ENCODE measurements around the gene ACSS3.
"Not testable (repeated sequence)": the region's sequence is repeated elsewhere in the genome, so short reads cannot be mapped to it uniquely, and the experiment has no call there.

- not testable (repeated sequence) for TF ChIP-seq CTCF (tag by site-specific recombination; IDR thresholded peaks at IDR 0.05); YY1 (tag by site-specific recombination; IDR thresholded peaks at IDR 0.05); ZNF791 (tag by site-specific recombination; IDR thresholded peaks at IDR 0.05); ZBTB48 (tag by site-specific recombination; IDR thresholded peaks at IDR 0.05); ZSCAN18 (tag by site-specific recombination; IDR thresholded peaks at IDR 0.05); MZF1 (tag by site-specific recombination; IDR thresholded peaks at IDR 0.05; ENCODE audit: borderline replicate concordance); ZNF830 (tag by site-specific recombination; IDR thresholded peaks at IDR 0.05; ENCODE audit: low read depth); REPIN1 (tag by site-specific recombination; IDR thresholded peaks at IDR 0.05; ENCODE audit: low read depth)
- TF ChIP-seq, protein P1, sequence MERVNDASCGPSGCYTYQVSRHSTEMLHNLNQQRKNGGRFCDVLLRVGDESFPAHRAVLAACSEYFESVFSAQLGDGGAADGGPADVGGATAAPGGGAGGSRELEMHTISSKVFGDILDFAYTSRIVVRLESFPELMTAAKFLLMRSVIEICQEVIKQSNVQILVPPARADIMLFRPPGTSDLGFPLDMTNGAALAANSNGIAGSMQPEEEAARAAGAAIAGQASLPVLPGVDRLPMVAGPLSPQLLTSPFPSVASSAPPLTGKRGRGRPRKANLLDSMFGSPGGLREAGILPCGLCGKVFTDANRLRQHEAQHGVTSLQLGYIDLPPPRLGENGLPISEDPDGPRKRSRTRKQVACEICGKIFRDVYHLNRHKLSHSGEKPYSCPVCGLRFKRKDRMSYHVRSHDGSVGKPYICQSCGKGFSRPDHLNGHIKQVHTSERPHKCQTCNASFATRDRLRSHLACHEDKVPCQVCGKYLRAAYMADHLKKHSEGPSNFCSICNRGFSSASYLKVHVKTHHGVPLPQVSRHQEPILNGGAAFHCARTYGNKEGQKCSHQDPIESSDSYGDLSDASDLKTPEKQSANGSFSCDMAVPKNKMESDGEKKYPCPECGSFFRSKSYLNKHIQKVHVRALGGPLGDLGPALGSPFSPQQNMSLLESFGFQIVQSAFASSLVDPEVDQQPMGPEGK (tag by site-specific recombination; IDR thresholded peaks at IDR 0.05): not testable (repeated sequence)
- TF ChIP-seq, protein P2, sequence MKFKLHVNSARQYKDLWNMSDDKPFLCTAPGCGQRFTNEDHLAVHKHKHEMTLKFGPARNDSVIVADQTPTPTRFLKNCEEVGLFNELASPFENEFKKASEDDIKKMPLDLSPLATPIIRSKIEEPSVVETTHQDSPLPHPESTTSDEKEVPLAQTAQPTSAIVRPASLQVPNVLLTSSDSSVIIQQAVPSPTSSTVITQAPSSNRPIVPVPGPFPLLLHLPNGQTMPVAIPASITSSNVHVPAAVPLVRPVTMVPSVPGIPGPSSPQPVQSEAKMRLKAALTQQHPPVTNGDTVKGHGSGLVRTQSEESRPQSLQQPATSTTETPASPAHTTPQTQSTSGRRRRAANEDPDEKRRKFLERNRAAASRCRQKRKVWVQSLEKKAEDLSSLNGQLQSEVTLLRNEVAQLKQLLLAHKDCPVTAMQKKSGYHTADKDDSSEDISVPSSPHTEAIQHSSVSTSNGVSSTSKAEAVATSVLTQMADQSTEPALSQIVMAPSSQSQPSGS (tag by site-specific recombination; IDR thresholded peaks at IDR 0.05; ENCODE audit: low read depth): not testable (repeated sequence)
These were observed 12.9 kb upstream of the ACSS3 start for GRCh38 chr12:81064971-81065370.
